Fibroblast of skin of abdomen (primary cell): ENCODE data around the gene TUBA4B.
A peak's percentile ranks its signal among the peaks of the same experiment; 100 is the strongest.
"Not testable (repeated sequence)": the region's sequence is repeated elsewhere in the genome, so short reads cannot be mapped to it uniquely, and the experiment has no call there.

ENCODE experiments used
- DNase-seq: peaks from one replicate; pipeline ENCODE4 v3.0.0-alpha.2; 2013

Gene TUBA4B

DNA sequence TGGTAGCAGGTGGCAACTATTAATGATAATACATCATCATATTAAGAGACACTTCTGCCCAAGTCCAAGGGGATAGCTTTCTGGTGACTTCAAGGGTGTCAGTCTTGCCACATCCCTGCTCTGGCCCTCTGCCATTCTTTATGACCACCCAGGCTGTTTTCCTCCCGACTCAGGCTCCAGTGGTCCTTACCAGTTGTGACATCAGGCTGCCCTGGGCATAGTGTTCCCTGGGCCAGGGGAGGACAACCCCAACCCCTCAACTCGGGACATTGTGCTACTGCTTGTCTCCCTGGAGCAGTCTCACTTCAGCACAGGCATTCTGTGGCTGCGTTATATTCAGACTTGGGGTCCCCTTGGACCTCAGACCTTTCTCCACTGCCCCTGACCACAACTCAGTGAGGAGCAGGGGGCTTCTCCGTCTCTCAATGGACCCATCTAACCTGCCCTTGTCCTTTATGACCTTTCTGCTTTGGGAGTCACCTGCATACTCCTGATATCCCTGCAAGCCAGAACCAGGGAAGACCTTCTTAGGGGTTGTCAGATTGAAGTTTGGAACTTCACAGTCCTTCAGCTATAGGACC, 39.0 kb downstream of the TUBA4B start:
- DNase-seq: no peak

GRCh38 chr2:219292616-219293015, 39.6 kb downstream of the TUBA4B start:
- DNase-seq: no peak

GRCh38 chr2:219293736-219294231, 40.7 kb downstream of the TUBA4B start:
- no peak for DNase-seq

DNA sequence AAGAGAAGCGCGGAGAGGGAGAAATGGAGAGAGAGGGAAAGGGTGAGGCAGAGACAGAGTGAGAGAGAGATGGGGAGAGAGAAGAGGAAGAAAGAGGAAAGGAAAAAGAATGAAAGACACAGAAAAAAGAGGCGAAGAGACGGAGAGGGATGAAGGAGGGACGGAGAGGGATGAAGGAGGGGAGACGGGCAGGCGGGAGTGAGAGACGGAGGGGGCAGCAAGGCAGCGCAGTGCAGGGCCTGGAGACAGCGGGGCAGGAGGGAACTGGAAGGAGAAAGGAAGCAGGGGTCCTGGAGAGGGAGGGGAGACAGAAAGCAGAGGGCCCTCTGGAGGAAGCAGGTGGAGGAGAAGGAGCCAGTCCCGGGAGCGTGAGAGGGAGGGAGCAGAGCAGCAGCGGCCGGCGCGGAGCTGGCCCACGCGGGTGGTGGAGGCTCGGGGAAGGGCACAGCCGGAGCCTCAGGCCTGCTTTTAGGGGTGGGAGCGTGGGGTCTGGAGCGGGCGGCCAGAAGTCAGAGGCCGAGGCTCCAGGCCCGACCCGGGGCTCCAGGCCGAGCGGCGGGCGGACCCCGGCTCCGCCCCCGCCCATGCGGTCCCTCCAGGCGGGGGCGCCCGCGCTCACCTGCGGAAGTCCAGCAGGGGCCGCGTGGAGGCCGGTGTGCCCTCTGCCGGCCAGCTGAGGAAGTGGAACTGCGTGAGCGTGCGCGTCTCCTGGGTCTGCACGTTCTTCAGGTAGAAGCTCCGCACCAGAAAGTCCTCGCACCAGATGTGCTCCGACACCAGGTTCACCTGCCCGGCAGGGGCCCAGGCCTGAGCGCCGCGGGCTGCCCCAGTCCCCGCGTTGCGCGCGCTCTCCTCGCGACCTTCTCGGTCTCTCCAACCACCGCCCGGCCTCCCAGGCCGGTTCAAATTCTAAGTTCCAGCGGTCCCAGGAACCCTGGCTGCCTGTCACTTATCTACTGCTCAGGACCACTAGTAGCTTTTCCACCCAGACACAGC, 41.6 kb downstream of the TUBA4B start:
- peak; percentile 63 for DNase-seq

GRCh38 chr2:219296142-219296541, 43.1 kb downstream of the TUBA4B start:
- DNase-seq: no peak

- no peak for DNase-seq
Observed at GRCh38 chr2:219296631-219297391, 43.8 kb downstream of the TUBA4B start.

DNA sequence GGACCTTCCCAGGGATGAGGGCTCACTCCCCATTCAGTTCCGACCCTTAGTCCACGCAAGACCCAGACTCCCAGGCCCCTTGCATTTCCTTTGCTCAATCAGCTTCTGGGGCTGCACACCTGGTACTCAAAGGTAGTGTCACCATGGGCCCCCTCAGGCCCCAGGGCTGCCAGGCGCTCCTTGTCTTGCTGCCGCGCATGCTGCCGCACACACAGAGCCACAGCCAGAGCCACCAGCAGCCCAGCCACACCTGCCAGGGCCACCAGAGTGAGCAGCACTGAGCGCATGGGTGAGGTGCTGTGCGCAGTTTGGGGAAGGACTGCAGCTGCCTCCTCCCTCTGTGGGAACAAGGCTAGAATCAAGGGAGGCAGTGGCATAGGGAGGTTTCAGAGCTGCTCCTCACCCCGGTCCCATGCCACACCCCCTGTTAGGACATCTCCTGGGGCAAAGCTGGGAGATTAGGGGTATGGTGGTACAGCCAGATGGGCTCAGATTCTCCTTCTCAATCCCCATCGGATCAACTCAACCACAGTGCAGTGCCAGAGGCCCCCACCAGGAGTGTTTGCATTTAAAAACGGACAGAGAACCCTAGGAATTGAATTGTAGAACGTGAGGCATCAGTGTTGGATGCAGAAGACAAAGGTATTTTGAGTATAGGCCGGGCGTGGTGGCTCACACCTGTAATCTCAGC, 44.9 kb downstream of the TUBA4B start:
- no peak for DNase-seq

GRCh38 chr2:219298759-219299371, 45.8 kb downstream of the TUBA4B start:
- DNase-seq: peak; percentile 70

GRCh38 chr2:219299372-219299760, 46.3 kb downstream of the TUBA4B start:
- no peak for DNase-seq

DNA sequence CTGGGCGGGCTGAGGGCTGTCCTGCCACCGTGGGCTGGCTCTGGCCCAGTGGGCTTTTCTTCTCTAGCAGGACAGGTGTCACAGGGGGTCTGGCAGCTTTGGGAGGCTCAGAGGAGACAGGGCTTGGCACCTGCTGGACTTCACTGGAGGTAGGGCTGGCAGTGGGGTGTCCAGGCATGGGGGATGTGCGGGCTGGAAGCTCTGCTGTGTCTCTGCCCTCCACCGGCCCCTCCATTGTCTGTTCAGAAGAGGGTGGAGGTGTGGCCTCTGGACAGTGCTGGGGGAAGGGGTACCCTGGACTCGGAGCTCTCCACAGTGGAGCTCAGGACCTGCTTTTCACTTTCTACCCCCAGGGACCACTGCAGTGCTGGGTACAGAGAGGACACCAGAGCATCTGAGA, 47.0 kb downstream of the TUBA4B start:
- no peak for DNase-seq

GRCh38 chr2:219302412-219302968, 49.4 kb downstream of the TUBA4B start:
- no peak for DNase-seq

DNA sequence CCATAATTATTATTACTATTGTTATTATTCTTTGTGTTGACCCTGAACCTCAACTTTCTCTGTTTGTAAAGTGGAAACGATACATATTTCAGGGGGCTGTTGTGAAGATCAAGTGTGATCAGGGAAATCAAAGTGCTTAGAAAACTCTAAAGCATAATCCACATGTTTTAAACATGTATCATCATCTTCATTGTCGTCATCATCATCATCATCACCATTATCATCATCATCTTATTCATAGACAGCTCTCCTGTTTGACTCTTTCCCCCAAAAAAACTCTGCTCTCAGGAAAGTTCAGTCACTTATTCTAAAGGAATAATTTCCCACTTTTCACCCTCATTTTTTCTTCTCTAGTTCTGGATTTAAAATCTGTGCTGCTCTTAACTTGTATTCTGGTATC, 51.2 kb downstream of the TUBA4B start:
- DNase-seq: no peak

GRCh38 chr2:219306047-219306446, 53.0 kb downstream of the TUBA4B start:
- DNase-seq: no peak

DNA sequence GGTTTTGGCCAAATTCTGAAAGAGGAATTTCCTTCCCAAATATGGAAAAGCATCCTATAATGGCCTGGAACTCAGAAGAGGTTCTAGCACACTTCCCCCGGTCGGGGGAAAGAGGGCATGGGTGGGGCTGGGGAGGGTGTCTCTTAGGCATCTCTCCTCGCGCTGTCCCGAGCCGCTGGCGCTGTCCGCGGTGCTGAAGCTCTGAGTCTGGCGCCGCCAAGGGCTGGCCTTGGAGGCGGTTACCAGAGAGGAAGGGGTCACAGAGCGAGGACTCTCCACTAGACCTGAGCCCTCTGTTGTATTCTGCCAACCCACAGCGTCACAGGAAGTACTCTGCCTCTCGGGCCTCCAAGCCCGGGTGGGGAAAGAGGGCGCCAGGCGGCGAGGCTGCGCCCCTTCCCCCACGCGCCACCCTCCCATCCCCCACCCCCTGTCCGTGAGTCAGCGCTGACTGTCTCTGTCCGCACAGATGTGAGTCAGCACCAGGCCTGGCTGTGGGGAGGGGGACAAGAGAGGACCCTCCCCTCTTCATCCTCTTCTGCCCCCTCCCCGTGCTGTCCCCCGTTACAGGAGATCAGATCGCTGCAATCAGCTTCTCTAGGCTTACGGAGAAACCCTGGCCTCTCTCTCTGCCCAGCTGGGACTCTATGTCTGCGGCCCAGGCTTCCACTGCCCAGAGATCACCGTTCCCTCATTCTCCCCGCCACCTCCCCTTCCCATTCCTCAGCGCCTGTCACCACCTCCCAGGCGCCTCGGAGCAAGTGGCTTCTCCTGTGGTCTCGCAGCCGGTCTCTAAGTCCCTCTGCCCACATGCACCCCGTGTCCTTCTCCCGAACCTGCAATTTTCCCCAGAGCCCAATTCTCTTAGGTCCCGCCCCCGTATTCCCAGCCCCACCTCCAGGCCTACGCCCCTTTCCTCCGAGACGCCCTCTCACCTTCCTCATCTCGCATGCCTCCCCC, 55.4 kb downstream of the TUBA4B start:
- DNase-seq: peak; percentile 88

- DNase-seq: peak; percentile 89
Observed at GRCh38 chr2:219309278-219309677, 56.2 kb downstream of the TUBA4B start, which contains the start of gene PTPRN. Gene PTPRN, minus strand, starts transcription at chr2:219309401. Its CDS starts 69 bp downstream, at chr2:219309332.

- not testable (repeated sequence) for DNase-seq
Observed at GRCh38 chr2:219312683-219313263, 59.7 kb downstream of the TUBA4B start.

GRCh38 chr2:219314804-219315468, 61.9 kb downstream of the TUBA4B start:
- peak; percentile 38 for DNase-seq
